OCI-LY7 (cell line): Measurements from ENCODE around the gene BCAN. TPM values are rescaled to one million over a fixed set of nuclear protein-coding genes. Genes with fewer than 3 reads are reported as not detected.
A peak's percentile ranks its signal among the peaks of the same experiment; 100 is the strongest.

Source experiments
- BruUV-seq: library from RNA; stranded (reverse); fragments of 400-500 nt; replicated peaks from 2 replicates; lab custom pipeline; 2021; lab: Mats Ljungman, UMichigan
- CTCF ChIA-PET: fragments of 300-600 bp; sonication (Branson Sonifier 250); formaldehyde crosslinking; loops from one replicate; lab custom pipeline; 2022; ENCODE audit warnings: antibody characterized with exemption; ENCODE audit not compliant: unreplicated experiment; lab: Charles Lee
- POLR2A ChIA-PET: fragments of 300-600 bp; sonication (Branson Sonifier 250); formaldehyde crosslinking; loops from one replicate; lab custom pipeline; 2022; ENCODE audit warnings: antibody characterized with exemption; lab: Charles Lee
- DNase-seq: peaks from one replicate; pipeline ENCODE4 v3.0.0-alpha.2; 2015; ENCODE audit warnings: low spot score
- H2AFZ ChIP-seq: fragments of 200-600 bp; sonication (generic), shearing (Covaris generic); 2 replicates; pipeline ENCODE4 v1.6.1; 2014; ENCODE audit warnings: mild to moderate bottlenecking, antibody characterized with exemption, low read length, moderate library complexity
- H3K27ac ChIP-seq: fragments of 200-600 bp; sonication (generic); 2 replicates; pipeline ENCODE4 v1.5.1; 2014; ENCODE audit warnings: mixed run types, low read depth, mild to moderate bottlenecking, moderate library complexity, low read length, inconsistent platforms; ENCODE audit not compliant: poor library complexity, severe bottlenecking
- H3K36me3 ChIP-seq: fragments of 200-600 bp; sonication (generic); 2 replicates; pipeline ENCODE4 v1.6.1; 2014; ENCODE audit warnings: mild to moderate bottlenecking, antibody characterized with exemption, low read length, moderate library complexity, mixed read lengths; ENCODE audit not compliant: insufficient read depth
- H3K4me1 ChIP-seq: fragments of 200-600 bp; sonication (generic); 2 replicates; pipeline ENCODE4 v1.5.1; 2014; ENCODE audit warnings: mild to moderate bottlenecking, low read length; ENCODE audit not compliant: insufficient read depth, poor library complexity, severe bottlenecking
- H3K4me2 ChIP-seq: fragments of 200-600 bp; sonication (generic); 2 replicates; pipeline ENCODE4 v1.6.1; 2014; ENCODE audit warnings: mild to moderate bottlenecking, low read length
- H3K4me3 ChIP-seq: fragments of 200-600 bp; sonication (generic); 2 replicates; pipeline ENCODE4 v1.5.1; 2014; ENCODE audit warnings: mild to moderate bottlenecking, low read depth, low read length; ENCODE audit not compliant: poor library complexity, severe bottlenecking
- H3K79me2 ChIP-seq: fragments of 200-600 bp; sonication (generic); 2 replicates; pipeline ENCODE4 v1.6.1; 2016; ENCODE audit warnings: low read depth, mild to moderate bottlenecking, low read length, moderate library complexity, mixed read lengths; ENCODE audit not compliant: insufficient read depth
- H3K9me2 ChIP-seq: fragments of 200-600 bp; sonication (generic); 2 replicates; pipeline ENCODE4 v1.6.1; 2016; ENCODE audit warnings: mild to moderate bottlenecking, low read length, mixed read lengths; ENCODE audit not compliant: insufficient read depth
- H3K9me3 ChIP-seq: fragments of 200-600 bp; sonication (generic); 2 replicates; pipeline ENCODE4 v1.6.1; 2014; ENCODE audit warnings: mild to moderate bottlenecking, mixed run types, low read length, mixed read lengths
- H4K20me1 ChIP-seq: fragments of 200-600 bp; sonication (generic); 2 replicates; pipeline ENCODE4 v1.6.1; 2014; ENCODE audit warnings: mild to moderate bottlenecking, antibody characterized with exemption, low read length, moderate library complexity, mixed read lengths; ENCODE audit not compliant: insufficient read depth
- CTCF ChIP-seq: fragments of 200-600 bp; sonication (generic); conservative IDR thresholded peaks from 2 replicates; pipeline ENCODE4 v1.5.1; 2014; ENCODE audit warnings: mild to moderate bottlenecking, antibody characterized with exemption, low read length, moderate library complexity, mixed read lengths
- EZH2phosphoT487 ChIP-seq: fragments of 200-600 bp; sonication (generic); IDR thresholded peaks from 2 replicates; pipeline ENCODE4 v1.6.1; 2018; ENCODE audit warnings: low read depth, borderline replicate concordance, mild to moderate bottlenecking, mixed run types, antibody characterized with exemption, low read length, moderate library complexity, mixed read lengths
- intact Hi-C: fragments of 100-400 bp; cut with micrococcal nuclease; formaldehyde crosslinking; loops from one replicate; pipeline ENCODE4 v1.10.0; 2022; ENCODE audit not compliant: unreplicated experiment
- total RNA-seq, 2 experiments: library from RNA; depleted of rRNA in 1 of 2; stranded (reverse); fragments of >200 nt in 1 of 2; shearing (Covaris generic) in 1 of 2; gene quantifications; 2 replicates each; pipeline ENCODE4 v1.2.3, GENCODE V29; 2014 to 2022

BCAN gene
- total RNA-seq, 2 experiments from 2014 or later = not detected

GRCh38 chr1:156705918-156706656 is 64.2 kb downstream of the BCAN start:
- H2AFZ ChIP-seq = no peak overlapping the region; the same call in 1 of the 2 replicates
- no peak overlapping the region for H3K27ac ChIP-seq
- intact Hi-C loops = loop anchor here (1.0 kb wide), 1 partner anchor 17 kb away; no protein-coding TSS in a partner anchor

GRCh38 chr1:156706657-156707416 is 64.9 kb downstream of the BCAN start:
- Histone ChIP-seq H3K9me2 (no peaks in the 10 kb centered on the region), H3K4me3 (peak overlapping the region; percentile 53), H3K27ac (no peak overlapping the region), H3K4me2 (peak overlapping the region; percentile 65), H3K79me2 (no peaks in the 10 kb centered on the region), H3K36me3 (no peaks in the 10 kb centered on the region), H3K9me3 (no peaks in the 10 kb centered on the region), H4K20me1 (no peaks in the 10 kb centered on the region), H3K4me1 (peaks cover 17% of the 10 kb centered on the region), H2AFZ (no peak overlapping the region; the same call in 1 of the 2 replicates)
- TF ChIP-seq EZH2phosphoT487 (no peak), CTCF (no peak)
- ChIA-PET POLR2A (interaction anchor here (0.6 to 0.7 kb wide), 4 partner anchors 14 to 116 kb away, joined by 3 to 5 read pairs (median 4); no protein-coding TSS in a partner anchor), CTCF (interaction anchor here (2.6 kb wide), 1 partner anchor 18 kb away, joined by 19 read pairs; no protein-coding TSS in a partner anchor)
- no TSS peak for BruUV-seq
- intact Hi-C loops = loop anchor here (1.0 kb wide), 1 partner anchor 18 kb away; no protein-coding TSS in a partner anchor
- DNase-seq = no peak

More at GRCh38 chr1:156705918-156706656, 64.2 kb downstream of the BCAN start:
- Histone ChIP-seq H3K9me3 (no peaks in the 10 kb centered on the region), H3K79me2 (no peaks in the 10 kb centered on the region), H3K4me2 (peak overlapping the region; percentile 65), H3K9me2 (no peaks in the 10 kb centered on the region), H4K20me1 (no peaks in the 10 kb centered on the region), H3K4me1 (peaks cover 17% of the 10 kb centered on the region), H3K4me3 (peak overlapping the region; percentile 53), H3K36me3 (no peaks in the 10 kb centered on the region)
- ChIA-PET CTCF (interaction anchor here (2.6 kb wide), 1 partner anchor 17 kb away, joined by 19 read pairs; no protein-coding TSS in a partner anchor), POLR2A (interaction anchor here (0.6 kb wide), 1 partner anchor 117 kb away, joined by 3 read pairs; no protein-coding TSS in a partner anchor)
- TF ChIP-seq EZH2phosphoT487 = no peak
- TF ChIP-seq CTCF = peak; percentile 95
- peak; percentile 55 for DNase-seq
- BruUV-seq = no TSS peak
